ENCODE data around the gene BLOC1S1.

The BLOC1S1 gene

DNA sequence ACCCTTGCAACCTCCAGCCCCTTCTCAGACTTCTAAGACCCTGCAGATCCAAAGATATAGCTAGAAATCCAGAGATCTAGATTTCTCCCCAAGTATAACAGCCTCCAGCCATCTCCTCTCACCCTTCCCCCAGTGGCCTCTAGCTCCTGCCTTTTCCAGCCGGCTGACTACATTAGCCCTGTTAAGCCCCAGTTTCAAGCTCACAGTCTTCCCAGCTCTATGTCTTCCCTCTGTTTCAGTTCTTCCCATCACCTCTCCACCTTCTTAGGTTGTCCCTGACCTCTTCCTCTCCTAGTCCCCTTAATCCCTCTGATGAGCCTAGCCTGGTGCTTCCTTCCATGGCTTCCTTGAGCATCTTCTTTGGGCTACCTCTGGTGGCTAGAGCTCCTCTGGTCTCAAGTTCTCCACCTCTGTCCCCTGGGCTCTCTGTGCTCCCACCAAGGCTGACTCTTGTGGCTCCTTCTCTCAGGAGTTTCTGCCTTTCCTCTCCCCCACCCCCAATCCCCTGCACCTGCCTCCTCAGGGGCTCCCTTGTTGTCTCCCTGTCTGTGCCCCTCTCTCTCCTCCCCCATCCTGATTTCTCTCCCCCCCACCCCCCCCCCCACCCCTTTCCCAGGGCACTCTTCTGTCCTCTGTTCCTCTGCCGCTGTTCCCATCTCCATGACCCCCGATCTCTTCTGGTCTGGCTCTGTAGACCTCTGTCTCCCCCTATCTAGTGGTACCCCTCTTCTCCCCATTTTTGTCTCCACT is 26.3 kb downstream of the BLOC1S1 start:
- no peak overlapping the region for H3K9ac ChIP-seq (ENCODE audit: low read depth, low read length)
- no peaks in the 10 kb centered on the region for H3K27me3 ChIP-seq (ENCODE audit: control insufficient read depth, insufficient read depth, low read length)
- H3K36me3 ChIP-seq (ENCODE audit: control insufficient read depth, insufficient read depth, low read length) = 0 out of 2 replicates have a peak, but pooled peaks cover 4% of the 10 kb centered on the region
- H3K4me3 ChIP-seq (ENCODE audit: low read depth, low read length) = peak overlapping the region; percentile 59
- H3K4me1 ChIP-seq (ENCODE audit: control insufficient read depth, insufficient read depth, low read length) = peaks cover 36% of the 10 kb centered on the region
- no peaks in the 10 kb centered on the region for H3K9me3 ChIP-seq (ENCODE audit: control insufficient read depth, insufficient read depth, low read length)
- H3K27ac ChIP-seq (ENCODE audit: low read depth, low read length) = peak overlapping the region; percentile 43

DNA sequence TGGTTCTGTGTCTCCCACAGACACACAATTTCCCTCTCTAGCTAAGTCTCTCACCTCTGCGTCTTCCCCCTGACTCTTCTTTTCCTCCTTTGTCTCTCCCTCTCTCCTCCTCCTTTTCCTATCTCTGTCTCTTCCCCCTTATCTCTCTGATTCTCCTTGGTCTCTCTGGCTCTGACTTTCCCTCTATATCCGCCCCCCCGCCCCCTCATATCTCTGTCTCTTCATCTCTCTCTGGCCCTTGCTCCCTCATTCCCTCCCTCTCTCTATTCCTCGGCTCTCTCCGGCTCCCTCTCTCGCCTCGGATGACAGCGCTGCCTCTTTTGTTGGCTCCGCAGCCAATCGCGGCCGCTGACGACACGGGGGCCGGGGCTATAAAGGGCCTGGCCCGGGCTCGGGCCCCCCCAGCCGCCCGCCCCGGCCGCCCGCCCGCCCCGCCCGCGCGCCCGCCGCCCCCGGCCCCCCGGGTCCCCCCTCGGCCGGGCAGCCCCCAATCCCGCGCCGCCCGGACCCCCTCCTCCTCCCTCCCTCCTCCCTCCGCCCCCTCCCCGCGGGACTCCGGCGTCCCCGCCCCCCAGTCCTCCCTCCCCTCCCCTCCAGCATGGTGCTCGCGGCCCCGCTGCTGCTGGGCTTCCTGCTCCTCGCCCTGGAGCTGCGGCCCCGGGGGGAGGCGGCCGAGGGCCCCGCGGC is 27.0 kb downstream of the BLOC1S1 start, which contains the start of gene GDF11:
TSS of gene GDF11 (plus strand) at position 404 of the 687 bp plus-strand sequence. CDS start at position 599, 195 bp downstream.
- peaks cover 37% of the 10 kb centered on the region for H3K4me1 ChIP-seq (ENCODE audit: control insufficient read depth, insufficient read depth, low read length)
- peak within 1 kb of the TSS; percentile 71 for H3K9ac ChIP-seq (ENCODE audit: low read depth, low read length)
- H3K9me3 ChIP-seq (ENCODE audit: control insufficient read depth, insufficient read depth, low read length) = no peaks in the 10 kb centered on the region
- H3K36me3 ChIP-seq (ENCODE audit: control insufficient read depth, insufficient read depth, low read length) = peaks cover 10% of the 10 kb centered on the region
- H3K27me3 ChIP-seq (ENCODE audit: control insufficient read depth, insufficient read depth, low read length) = no peaks in the 10 kb centered on the region
- H3K27ac ChIP-seq (ENCODE audit: low read depth, low read length) = peak within 1 kb of the TSS; percentile 94
- H3K4me3 ChIP-seq (ENCODE audit: low read depth, low read length) = peak within 1 kb of the TSS; percentile 87

DNA sequence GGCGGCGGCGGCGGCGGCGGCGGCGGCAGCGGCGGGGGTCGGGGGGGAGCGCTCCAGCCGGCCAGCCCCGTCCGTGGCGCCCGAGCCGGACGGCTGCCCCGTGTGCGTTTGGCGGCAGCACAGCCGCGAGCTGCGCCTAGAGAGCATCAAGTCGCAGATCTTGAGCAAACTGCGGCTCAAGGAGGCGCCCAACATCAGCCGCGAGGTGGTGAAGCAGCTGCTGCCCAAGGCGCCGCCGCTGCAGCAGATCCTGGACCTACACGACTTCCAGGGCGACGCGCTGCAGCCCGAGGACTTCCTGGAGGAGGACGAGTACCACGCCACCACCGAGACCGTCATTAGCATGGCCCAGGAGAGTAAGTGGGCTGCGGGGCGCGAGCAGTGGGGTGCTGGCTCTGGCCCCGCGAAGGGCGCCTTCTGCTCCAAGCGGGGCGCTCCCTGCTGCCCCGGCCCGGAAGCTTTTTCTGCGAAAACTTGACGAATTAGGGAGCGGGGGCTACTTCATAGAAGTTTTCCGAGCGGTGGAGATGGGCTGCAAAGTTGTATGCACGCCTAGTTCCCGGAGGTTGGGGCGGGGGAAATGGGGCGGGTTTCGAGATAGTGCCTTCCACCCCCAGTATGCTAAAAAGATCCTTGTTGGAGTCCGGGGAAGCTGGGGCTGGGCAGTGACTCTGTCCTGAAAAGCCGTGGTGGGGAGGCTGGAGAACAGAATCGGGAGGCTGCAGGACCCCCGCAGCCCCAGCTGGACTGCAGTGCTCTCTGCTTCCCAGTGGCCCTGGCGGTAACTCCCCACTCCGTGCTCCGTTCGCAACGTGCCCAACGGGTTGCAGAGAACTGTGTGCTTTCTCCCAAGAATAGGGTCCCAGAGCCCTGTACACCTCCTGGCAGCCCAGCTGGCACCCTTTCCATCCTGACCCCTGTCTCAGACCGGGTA is 27.8 kb downstream of the BLOC1S1 start:
- Histone ChIP-seq H3K4me3 (ENCODE audit: low read depth, low read length) (peak overlapping the region; percentile 87), H3K4me1 (ENCODE audit: control insufficient read depth, insufficient read depth, low read length) (peaks cover 42% of the 10 kb centered on the region), H3K36me3 (ENCODE audit: control insufficient read depth, insufficient read depth, low read length) (peaks cover 18% of the 10 kb centered on the region), H3K27ac (ENCODE audit: low read depth, low read length) (peak overlapping the region; percentile 94), H3K9ac (ENCODE audit: low read depth, low read length) (peak overlapping the region; percentile 71), H3K27me3 (ENCODE audit: control insufficient read depth, insufficient read depth, low read length) (no peaks in the 10 kb centered on the region), H3K9me3 (ENCODE audit: control insufficient read depth, insufficient read depth, low read length) (no peaks in the 10 kb centered on the region)

DNA sequence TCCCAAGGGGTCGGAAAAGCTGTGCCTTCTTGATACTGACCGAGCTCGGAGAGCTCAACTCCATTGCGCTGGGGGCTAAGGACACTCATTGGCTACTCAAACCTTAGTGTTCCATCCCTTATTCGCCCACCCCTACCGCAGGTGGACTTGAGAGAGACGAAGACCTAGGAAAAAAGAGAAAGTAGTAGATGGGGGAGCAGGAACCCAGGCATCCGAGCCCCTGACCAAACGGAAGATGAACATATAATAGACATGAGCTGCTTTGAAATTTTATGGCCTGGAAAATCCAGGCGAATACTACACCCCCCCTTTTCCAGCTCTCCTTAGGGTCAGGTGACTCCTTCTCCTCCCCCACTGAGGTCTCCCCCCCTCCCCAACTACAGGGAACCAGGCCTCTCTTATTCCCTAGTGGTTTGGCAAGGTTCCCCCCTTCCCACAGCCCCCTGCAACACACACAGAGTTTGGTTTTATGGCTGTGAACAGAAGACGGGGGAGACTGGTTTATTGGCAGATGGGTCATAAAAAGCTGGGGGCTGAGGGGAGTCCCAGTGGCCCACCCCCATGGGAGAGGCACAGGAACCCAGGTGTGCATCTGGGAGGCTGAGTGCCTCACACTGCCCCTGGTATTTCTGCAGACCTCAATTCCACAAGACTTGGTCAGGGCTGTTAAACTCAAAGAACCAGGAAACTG is 28.6 kb downstream of the BLOC1S1 start:
- peaks cover 46% of the 10 kb centered on the region for H3K4me1 ChIP-seq (ENCODE audit: control insufficient read depth, insufficient read depth, low read length)
- peak overlapping the region; percentile 94 for H3K27ac ChIP-seq (ENCODE audit: low read depth, low read length)
- H3K9me3 ChIP-seq (ENCODE audit: control insufficient read depth, insufficient read depth, low read length) = no peaks in the 10 kb centered on the region
- no peaks in the 10 kb centered on the region for H3K27me3 ChIP-seq (ENCODE audit: control insufficient read depth, insufficient read depth, low read length)
- H3K4me3 ChIP-seq (ENCODE audit: low read depth, low read length) = peak overlapping the region; percentile 87
- peak overlapping the region; percentile 43; the same call in 1 of the 2 replicates for H3K9ac ChIP-seq (ENCODE audit: low read depth, low read length)
- H3K36me3 ChIP-seq (ENCODE audit: control insufficient read depth, insufficient read depth, low read length) = peaks cover 27% of the 10 kb centered on the region

DNA sequence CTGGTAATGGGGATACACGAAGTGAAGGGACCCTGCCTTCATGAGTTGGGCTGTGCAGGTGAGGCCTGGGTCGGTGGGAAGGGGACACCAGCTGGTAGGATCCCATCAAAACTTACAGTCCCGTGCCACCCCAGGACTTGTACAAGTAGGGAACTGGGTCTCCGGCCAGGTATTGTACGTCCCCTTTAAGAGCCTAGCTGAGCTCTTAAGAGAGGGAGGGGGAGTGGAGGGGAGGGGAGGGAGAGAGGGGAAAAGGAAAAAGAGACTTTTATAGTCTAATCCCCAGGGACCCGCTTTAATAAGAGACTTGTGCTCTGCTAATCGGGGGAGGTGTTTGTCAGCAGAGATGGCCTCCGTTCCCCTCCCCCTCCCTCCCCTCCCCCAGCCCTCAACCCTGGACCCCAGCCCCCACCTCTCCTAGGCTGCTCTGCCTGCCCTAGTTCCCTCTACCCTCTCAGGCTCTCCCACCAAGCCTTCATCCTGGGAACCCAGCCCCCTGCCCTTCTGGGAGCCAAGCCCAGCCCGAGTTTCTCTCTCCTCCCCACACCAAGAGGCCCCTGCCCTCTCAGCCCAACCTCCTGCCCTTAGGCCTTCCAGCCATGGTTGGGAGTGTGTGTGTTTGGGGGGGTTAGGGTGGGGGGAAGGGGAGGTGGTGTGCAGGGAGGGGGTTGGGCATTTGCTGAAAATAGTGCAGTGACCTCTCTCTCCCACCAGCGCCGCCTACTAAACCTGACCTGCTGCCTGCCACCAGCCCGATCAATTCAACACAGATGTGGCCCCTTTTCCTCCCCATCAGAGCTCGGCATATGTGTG is 29.7 kb downstream of the BLOC1S1 start:
- H3K9me3 ChIP-seq (ENCODE audit: control insufficient read depth, insufficient read depth, low read length) = no peaks in the 10 kb centered on the region
- H3K36me3 ChIP-seq (ENCODE audit: control insufficient read depth, insufficient read depth, low read length) = peaks cover 37% of the 10 kb centered on the region
- peaks cover 49% of the 10 kb centered on the region for H3K4me1 ChIP-seq (ENCODE audit: control insufficient read depth, insufficient read depth, low read length)
- H3K27me3 ChIP-seq (ENCODE audit: control insufficient read depth, insufficient read depth, low read length) = no peaks in the 10 kb centered on the region
- peak overlapping the region; percentile 54 for H3K9ac ChIP-seq (ENCODE audit: low read depth, low read length)
- H3K4me3 ChIP-seq (ENCODE audit: low read depth, low read length) = peak overlapping the region; percentile 87
- peak overlapping the region; percentile 94 for H3K27ac ChIP-seq (ENCODE audit: low read depth, low read length)

DNA sequence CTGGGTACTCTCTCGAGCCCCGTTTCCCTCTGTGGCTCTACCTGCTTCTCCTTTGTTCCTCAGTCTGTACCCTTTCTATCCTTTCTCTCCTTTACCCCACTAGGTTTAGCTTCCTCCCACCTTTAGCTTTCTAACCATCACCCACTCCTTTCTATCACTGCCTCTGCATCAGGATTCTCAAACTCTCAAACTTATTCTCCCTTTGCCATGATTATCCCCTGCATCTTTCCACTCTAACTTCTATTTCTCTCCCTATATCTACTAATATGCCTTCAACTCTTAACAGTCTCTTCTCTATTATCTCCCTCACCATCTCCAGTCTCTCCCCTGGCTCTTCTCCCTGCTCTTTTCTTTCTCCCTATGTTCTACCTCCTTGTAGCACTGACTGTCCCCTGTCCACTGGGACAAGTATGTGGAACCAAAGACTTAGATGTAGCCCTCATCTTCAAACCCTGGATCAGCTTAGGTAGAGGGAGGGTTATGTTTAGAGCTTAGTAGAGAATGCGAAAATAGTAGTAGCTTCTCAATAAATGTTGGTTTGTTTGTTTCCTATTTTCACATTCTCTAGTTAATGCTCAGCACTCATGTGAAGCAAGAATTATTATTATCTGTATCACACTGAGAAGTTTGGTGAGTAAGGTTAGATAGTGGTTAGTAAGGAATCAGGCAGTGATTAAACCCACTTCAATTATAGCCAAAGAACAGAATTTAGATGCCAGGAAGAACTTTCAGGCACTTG is 30.5 kb downstream of the BLOC1S1 start:
- Histone ChIP-seq H3K4me3 (ENCODE audit: low read depth, low read length) (peak overlapping the region; percentile 87), H3K27me3 (ENCODE audit: control insufficient read depth, insufficient read depth, low read length) (no peaks in the 10 kb centered on the region), H3K9me3 (ENCODE audit: control insufficient read depth, insufficient read depth, low read length) (no peaks in the 10 kb centered on the region), H3K27ac (ENCODE audit: low read depth, low read length) (peak overlapping the region; percentile 94), H3K9ac (ENCODE audit: low read depth, low read length) (peak overlapping the region; percentile 53), H3K36me3 (ENCODE audit: control insufficient read depth, insufficient read depth, low read length) (peaks cover 44% of the 10 kb centered on the region), H3K4me1 (ENCODE audit: control insufficient read depth, insufficient read depth, low read length) (peaks cover 51% of the 10 kb centered on the region)

DNA sequence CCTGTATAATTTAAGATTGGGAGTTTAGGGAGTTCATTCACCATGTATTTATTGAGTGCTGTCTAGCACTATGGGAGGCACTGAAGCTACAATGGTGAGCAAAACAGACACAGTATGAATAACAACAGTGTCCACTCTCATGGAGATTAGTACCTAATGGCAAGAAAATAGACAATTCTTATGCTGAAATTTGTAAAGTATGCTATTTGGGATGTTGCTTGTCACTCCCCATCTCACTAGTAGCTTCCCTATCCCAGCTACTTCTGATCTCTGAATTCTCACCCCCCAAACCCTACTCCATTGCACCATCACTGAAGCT is 31.0 kb downstream of the BLOC1S1 start:
- H3K36me3 ChIP-seq (ENCODE audit: control insufficient read depth, insufficient read depth, low read length) = peaks cover 50% of the 10 kb centered on the region
- H3K27ac ChIP-seq (ENCODE audit: low read depth, low read length) = peak overlapping the region; percentile 94
- H3K4me3 ChIP-seq (ENCODE audit: low read depth, low read length) = peak overlapping the region; percentile 87
- H3K9me3 ChIP-seq (ENCODE audit: control insufficient read depth, insufficient read depth, low read length) = no peaks in the 10 kb centered on the region
- peaks cover 48% of the 10 kb centered on the region for H3K4me1 ChIP-seq (ENCODE audit: control insufficient read depth, insufficient read depth, low read length)
- H3K27me3 ChIP-seq (ENCODE audit: control insufficient read depth, insufficient read depth, low read length) = no peaks in the 10 kb centered on the region
- no peak overlapping the region for H3K9ac ChIP-seq (ENCODE audit: low read depth, low read length)

DNA sequence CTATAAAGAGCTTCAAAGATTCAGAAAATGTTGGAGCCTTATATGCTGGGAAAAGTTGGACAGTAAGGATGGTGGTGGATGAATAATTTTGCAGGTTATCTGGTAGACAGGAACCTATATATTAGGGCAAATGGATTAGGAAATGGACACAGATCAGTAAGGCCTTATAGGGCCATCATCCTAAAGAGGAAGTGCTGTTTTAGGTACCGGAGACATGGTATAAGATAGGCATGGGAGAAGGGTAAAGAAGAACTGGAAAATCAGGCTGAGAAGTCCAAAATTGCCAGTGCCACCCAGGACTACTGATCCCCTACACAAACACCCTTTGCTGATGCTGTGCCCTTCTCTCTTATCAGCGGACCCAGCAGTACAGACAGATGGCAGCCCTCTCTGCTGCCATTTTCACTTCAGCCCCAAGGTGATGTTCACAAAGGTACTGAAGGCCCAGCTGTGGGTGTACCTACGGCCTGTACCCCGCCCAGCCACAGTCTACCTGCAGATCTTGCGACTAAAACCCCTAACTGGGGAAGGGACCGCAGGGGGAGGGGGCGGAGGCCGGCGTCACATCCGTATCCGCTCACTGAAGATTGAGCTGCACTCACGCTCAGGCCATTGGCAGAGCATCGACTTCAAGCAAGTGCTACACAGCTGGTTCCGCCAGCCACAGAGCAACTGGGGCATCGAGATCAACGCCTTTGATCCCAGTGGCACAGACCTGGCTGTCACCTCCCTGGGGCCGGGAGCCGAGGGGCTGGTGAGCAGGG is 32.6 kb downstream of the BLOC1S1 start:
- peaks cover 42% of the 10 kb centered on the region for H3K4me1 ChIP-seq (ENCODE audit: control insufficient read depth, insufficient read depth, low read length)
- H3K36me3 ChIP-seq (ENCODE audit: control insufficient read depth, insufficient read depth, low read length) = peaks cover 63% of the 10 kb centered on the region
- H3K9ac ChIP-seq (ENCODE audit: low read depth, low read length) = no peak overlapping the region
- no peak overlapping the region for H3K27ac ChIP-seq (ENCODE audit: low read depth, low read length)
- no peaks in the 10 kb centered on the region for H3K9me3 ChIP-seq (ENCODE audit: control insufficient read depth, insufficient read depth, low read length)
- H3K4me3 ChIP-seq (ENCODE audit: low read depth, low read length) = 0 out of 2 replicates have a peak overlapping the region, but pooled peaks have one; percentile 87
- H3K27me3 ChIP-seq (ENCODE audit: control insufficient read depth, insufficient read depth, low read length) = no peaks in the 10 kb centered on the region

DNA sequence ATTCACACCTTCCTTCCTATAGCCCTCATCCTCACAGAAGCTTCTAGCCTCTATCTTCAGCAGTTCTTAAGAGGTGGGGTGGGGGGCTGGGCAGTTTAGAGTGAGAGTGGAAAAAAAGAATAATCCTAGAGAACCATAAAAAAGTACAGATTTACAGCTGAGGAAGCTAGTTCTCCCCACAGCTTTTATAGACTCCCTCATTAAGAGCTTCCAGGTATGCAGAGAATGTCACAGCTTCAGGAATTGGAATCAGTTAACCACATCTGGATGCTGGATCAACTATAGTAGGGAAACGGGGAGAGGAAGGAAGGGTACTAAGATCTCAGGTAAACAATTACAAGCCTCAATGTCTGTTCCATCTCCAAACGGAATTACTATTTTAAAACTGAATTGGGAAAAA is 39.4 kb downstream of the BLOC1S1 start:
- Histone ChIP-seq H3K4me3 (ENCODE audit: low read depth, low read length) (no peak overlapping the region), H3K9ac (ENCODE audit: low read depth, low read length) (no peak overlapping the region), H3K27ac (ENCODE audit: low read depth, low read length) (no peak overlapping the region), H3K9me3 (ENCODE audit: control insufficient read depth, insufficient read depth, low read length) (no peaks in the 10 kb centered on the region), H3K4me1 (ENCODE audit: control insufficient read depth, insufficient read depth, low read length) (peaks cover 15% of the 10 kb centered on the region; the same call in 1 of the 2 replicates), H3K36me3 (ENCODE audit: control insufficient read depth, insufficient read depth, low read length) (peaks cover 84% of the 10 kb centered on the region), H3K27me3 (ENCODE audit: control insufficient read depth, insufficient read depth, low read length) (no peaks in the 10 kb centered on the region)
